AG04450 (cell line): ENCODE measurements around the gene PLCXD3. TPM values are rescaled to one million over a fixed set of nuclear protein-coding genes. Genes with fewer than 3 reads are reported as not detected.

Experiments
- CTCF ChIA-PET: fragments of 300-600, 350-600 bp; formaldehyde crosslinking; extraction: SDS; loops from one replicate; lab custom pipeline; 2022; ENCODE audit warnings: antibody characterized with exemption, inconsistent platforms; lab: Charles Lee
- POLR2A ChIA-PET: fragments of 350-600 bp; formaldehyde crosslinking; extraction: SDS; loops from one replicate; lab custom pipeline; 2021; ENCODE audit warnings: antibody characterized with exemption, inconsistent platforms; lab: Yijun Ruan, JAX
- DNase-seq: peaks from one replicate; pipeline ENCODE4 v3.0.0-alpha.2; 2011; ENCODE audit warnings: low read depth, low spot score
- H3K27ac ChIP-seq: one replicate; pipeline ENCODE4 v1.5.1; 2012; ENCODE audit warnings: low read depth, low read length, control low read depth
- H3K27me3 ChIP-seq: one replicate; pipeline ENCODE4 v1.6.0; 2012; ENCODE audit warnings: low read length; ENCODE audit not compliant: control insufficient read depth, insufficient read depth
- H3K4me3 ChIP-seq: 2 replicates; pipeline ENCODE4 v1.5.1; 2011; ENCODE audit warnings: mild to moderate bottlenecking, low read depth, low read length, control low read depth
- H3K9me3 ChIP-seq: 2 replicates; pipeline ENCODE4 v1.5.1; 2012; ENCODE audit warnings: low read length; ENCODE audit not compliant: control insufficient read depth, insufficient read depth
- CTCF ChIP-seq: IDR thresholded peaks from 2 replicates; pipeline ENCODE4 v1.5.1; 2011; ENCODE audit warnings: low read depth, low read length, control low read depth, inconsistent platforms
- polyA plus RNA-seq: library from polyadenylated mRNA; depleted of rRNA; stranded (reverse); fragments of >200 nt; gene quantifications from 2 replicates; pipeline ENCODE4 v1.2.3, GENCODE V29; 2011

PLCXD3 gene
- polyA plus RNA-seq, 1 experiment: 0.02 TPM

GRCh38 chr5:41337724-41338123 lies 172.7 kb downstream of the PLCXD3 start:
- Histone ChIP-seq H3K27ac (no peak overlapping the region), H3K27me3 (no peaks in the 10 kb centered on the region), H3K9me3 (no peaks in the 10 kb centered on the region), H3K4me3 (no peak overlapping the region)
- no peak for TF ChIP-seq CTCF
- ChIA-PET CTCF (interaction anchor here (4.4 kb wide), 1 partner anchor 433 kb away, joined by 31 read pairs; no protein-coding TSS in a partner anchor), POLR2A (no interaction called here)
- no peak for DNase-seq

GRCh38 chr5:41337216-41337615 lies 173.2 kb downstream of the PLCXD3 start:
- ChIA-PET CTCF (interaction anchor here (4.4 kb wide), 1 partner anchor 433 kb away, joined by 31 read pairs; no protein-coding TSS in a partner anchor), POLR2A (no interaction called here)
- Histone ChIP-seq H3K9me3 (no peaks in the 10 kb centered on the region), H3K27me3 (no peaks in the 10 kb centered on the region), H3K4me3 (no peak overlapping the region), H3K27ac (no peak overlapping the region)
- DNase-seq: no peak
- TF ChIP-seq CTCF: no peak

- POLR2A ChIA-PET: no interaction called here
- no peak for TF ChIP-seq CTCF
- no peaks in the 10 kb centered on the region for H3K27me3 ChIP-seq
- DNase-seq: no peak
- CTCF ChIA-PET: interaction anchor here (1.1 to 4.4 kb wide), 2 partner anchors 11 to 432 kb away, joined by 4 to 31 read pairs; no protein-coding TSS in a partner anchor
- no peaks in the 10 kb centered on the region for H3K9me3 ChIP-seq
- no peak overlapping the region for H3K27ac ChIP-seq
- no peak overlapping the region for H3K4me3 ChIP-seq
Observed at GRCh38 chr5:41336471-41336870, 173.9 kb downstream of the PLCXD3 start.

GRCh38 chr5:41335596-41336181 lies 174.7 kb downstream of the PLCXD3 start:
- H3K4me3 ChIP-seq: no peak overlapping the region
- no peak overlapping the region for H3K27ac ChIP-seq
- no peak for TF ChIP-seq CTCF
- H3K9me3 ChIP-seq: no peaks in the 10 kb centered on the region
- POLR2A ChIA-PET: no interaction called here
- no peak for DNase-seq
- CTCF ChIA-PET: interaction anchor here (1.1 to 4.4 kb wide), 2 partner anchors 12 to 431 kb away, joined by 4 to 31 read pairs; no protein-coding TSS in a partner anchor
- no peaks in the 10 kb centered on the region for H3K27me3 ChIP-seq

- no peak overlapping the region for H3K4me3 ChIP-seq
- ChIA-PET CTCF (interaction anchor here (4.4 kb wide), 1 partner anchor 430 kb away, joined by 31 read pairs; no protein-coding TSS in a partner anchor), POLR2A (no interaction called here)
- H3K9me3 ChIP-seq: no peaks in the 10 kb centered on the region
- no peak overlapping the region for H3K27ac ChIP-seq
- DNase-seq: no peak
- H3K27me3 ChIP-seq: no peaks in the 10 kb centered on the region
- TF ChIP-seq CTCF: no peak
Observed at GRCh38 chr5:41334758-41335157, 175.6 kb downstream of the PLCXD3 start.
